IMR-90 (cell line): ENCODE results near the gene CLCN6. TPM values are rescaled to one million over a fixed set of nuclear protein-coding genes. Genes with fewer than 3 reads are reported as not detected.

Source experiments
- ATAC-seq: fragments of 200-7000 bp; cut with Tn5 transposase; 2 replicates; pipeline ENCODE4 v1.9.1; 2020; ENCODE audit warnings: low read depth, mild to moderate bottlenecking, moderate library complexity
- BruUV-seq: library from RNA; stranded (reverse); fragments of 400-500 nt; replicated peaks from 2 replicates; lab custom pipeline; 2021; lab: Mats Ljungman, UMichigan
- CTCF ChIA-PET: fragments of 300-600 bp; formaldehyde crosslinking; extraction: SDS; loops from one replicate; lab custom pipeline; 2021; ENCODE audit warnings: antibody characterized with exemption; lab: Yijun Ruan, JAX
- POLR2A ChIA-PET: fragments of 300-600 bp; sonication (Branson Sonifier 250); formaldehyde crosslinking; loops from one replicate; lab custom pipeline; 2022; ENCODE audit warnings: antibody characterized with exemption; ENCODE audit not compliant: unreplicated experiment; lab: Charles Lee
- DNase-seq: peaks from one replicate; pipeline ENCODE4 v3.0.0; 2013
- H2AFZ ChIP-seq: replicated peaks from 2 replicates; pipeline ENCODE3; 2013; ENCODE audit warnings: low read length, mild to moderate bottlenecking; ENCODE audit not compliant: poor library complexity
- H2AK5ac ChIP-seq: 2 replicates; pipeline ENCODE4 v1.6.1; 2013; ENCODE audit warnings: low read depth, low read length, inconsistent platforms
- H2AK9ac ChIP-seq: replicated peaks from 2 replicates; pipeline ENCODE3; 2013; ENCODE audit warnings: mild to moderate bottlenecking, low read depth, low read length, moderate library complexity; ENCODE audit not compliant: poor library complexity
- H2BK120ac ChIP-seq: 2 replicates; pipeline ENCODE4 v1.6.1; 2013; ENCODE audit warnings: low read depth, low read length, inconsistent platforms
- H2BK15ac ChIP-seq: 3 replicates; pipeline ENCODE4 v1.6.1; 2013; ENCODE audit warnings: low read depth, low read length, inconsistent platforms
- H2BK20ac ChIP-seq: 2 replicates; pipeline ENCODE4 v1.6.1; 2013; ENCODE audit warnings: low read depth, mild to moderate bottlenecking, inconsistent platforms, low read length, moderate library complexity
- H2BK5ac ChIP-seq: 2 replicates; pipeline ENCODE4 v1.6.1; 2013; ENCODE audit warnings: mild to moderate bottlenecking, low read depth, low read length, inconsistent platforms; ENCODE audit not compliant: poor library complexity, severe bottlenecking
- H3K14ac ChIP-seq: replicated peaks from 2 replicates; pipeline ENCODE4 v1.6.1; 2013; ENCODE audit warnings: low read depth, low read length, inconsistent platforms
- H3K18ac ChIP-seq: 2 replicates; pipeline ENCODE4 v1.6.1; 2013; ENCODE audit warnings: low read depth, low read length, control low read depth
- H3K23ac ChIP-seq: 2 replicates; pipeline ENCODE4 v1.6.1; 2013; ENCODE audit warnings: low read depth, low read length, inconsistent platforms
- H3K27ac ChIP-seq: 2 replicates; pipeline ENCODE4 v1.5.1; 2013; ENCODE audit warnings: mild to moderate bottlenecking, control low read depth, low read length; ENCODE audit not compliant: insufficient read depth
- H3K27me3 ChIP-seq: 2 replicates; pipeline ENCODE4 v1.6.1; 2013; ENCODE audit warnings: low read length; ENCODE audit not compliant: control insufficient read depth, insufficient read depth
- H3K36me3 ChIP-seq: 2 replicates; pipeline ENCODE4 v1.6.1; 2013; ENCODE audit warnings: low read length, mixed read lengths; ENCODE audit not compliant: control insufficient read depth, insufficient read depth
- H3K4ac ChIP-seq: 2 replicates; pipeline ENCODE4 v1.6.1; 2013; ENCODE audit warnings: low read depth, low read length, inconsistent platforms
- H3K4me1 ChIP-seq: 2 replicates; pipeline ENCODE4 v1.6.1; 2013; ENCODE audit warnings: low read length, mixed read lengths; ENCODE audit not compliant: control insufficient read depth, insufficient read depth
- H3K4me2 ChIP-seq: 2 replicates; pipeline ENCODE4 v1.6.1; 2013; ENCODE audit warnings: low read depth, mild to moderate bottlenecking, control low read depth, low read length, moderate library complexity
- H3K4me3 ChIP-seq: 2 replicates; pipeline ENCODE4 v1.5.1; 2013; ENCODE audit warnings: low read depth, mild to moderate bottlenecking, control low read depth, low read length, moderate library complexity; ENCODE audit not compliant: insufficient read depth
- H3K56ac ChIP-seq: 2 replicates; pipeline ENCODE4 v1.6.1; 2013; ENCODE audit warnings: low read length, inconsistent platforms; ENCODE audit not compliant: insufficient read depth; ENCODE audit errors: extremely low read depth
- H3K79me1 ChIP-seq, 2 experiments: 2 replicates each; pipeline ENCODE4 v1.6.1; 2013; ENCODE audit warnings: low read length in 2 of 2, inconsistent platforms in 1 of 2, low read depth in 1 of 2
- H3K9ac ChIP-seq: 2 replicates; pipeline ENCODE4 v1.6.1; 2013; ENCODE audit warnings: low read depth, low read length, control low read depth
- H3K9me1 ChIP-seq: 2 replicates; pipeline ENCODE4 v1.6.1; 2013; ENCODE audit warnings: low read length, inconsistent platforms; ENCODE audit not compliant: insufficient read depth
- H3K9me3 ChIP-seq: 2 replicates; pipeline ENCODE4 v1.6.1; 2013; ENCODE audit warnings: low read length; ENCODE audit not compliant: control insufficient read depth, insufficient read depth
- H4K20me1 ChIP-seq: 2 replicates; pipeline ENCODE4 v1.6.1; 2013; ENCODE audit warnings: low read length, inconsistent platforms; ENCODE audit not compliant: insufficient read depth
- H4K5ac ChIP-seq: 2 replicates; pipeline ENCODE4 v1.6.1; 2013; ENCODE audit warnings: mild to moderate bottlenecking, low read depth, low read length, control low read depth
- H4K8ac ChIP-seq, 2 experiments: 2 replicates each; pipeline ENCODE4 v1.6.1; 2013; ENCODE audit warnings: low read depth in 2 of 2, low read length in 2 of 2, control low read depth in 1 of 2, inconsistent platforms in 1 of 2
- H4K91ac ChIP-seq: 2 replicates; pipeline ENCODE4 v1.6.1; 2013; ENCODE audit warnings: low read depth, low read length, inconsistent platforms; ENCODE audit not compliant: insufficient read depth
- BHLHE40 ChIP-seq: fragments of 150-350 bp; IDR thresholded peaks from 2 replicates; pipeline ENCODE4 v1.6.1; 2016; ENCODE audit warnings: mild to moderate bottlenecking, low read depth, low read length
- CEBPB ChIP-seq: IDR thresholded peaks from 2 replicates; pipeline ENCODE4 v1.6.1; 2012; ENCODE audit warnings: low read depth, low read length, improper control_type of control experiment
- MAFK ChIP-seq: IDR thresholded peaks from 2 replicates; pipeline ENCODE4 v1.6.1; 2012; ENCODE audit warnings: low read depth, low read length, improper control_type of control experiment
- MAZ ChIP-seq: IDR thresholded peaks from 2 replicates; pipeline ENCODE4 v1.6.1; 2012; ENCODE audit warnings: low read depth, mild to moderate bottlenecking, low read length, improper control_type of control experiment, moderate library complexity, borderline replicate concordance
- MXI1 ChIP-seq: IDR thresholded peaks from 2 replicates; pipeline ENCODE4 v1.6.1; 2012; ENCODE audit warnings: low read depth, mild to moderate bottlenecking, low read length, moderate library complexity, borderline replicate concordance
- NFE2L2 ChIP-seq: fragments of 150-350 bp; IDR thresholded peaks from 2 replicates; pipeline ENCODE4 v1.6.1; 2016; ENCODE audit warnings: low read depth, mild to moderate bottlenecking, low read length
- POLR2A ChIP-seq: IDR thresholded peaks from 2 replicates; pipeline ENCODE4 v1.6.1; 2012; ENCODE audit warnings: mild to moderate bottlenecking, low read depth, low read length
- RAD21 ChIP-seq: IDR thresholded peaks from 2 replicates; pipeline ENCODE4 v1.6.1; 2012; ENCODE audit warnings: low read length, improper control_type of control experiment
- RCOR1 ChIP-seq: IDR thresholded peaks from 2 replicates; pipeline ENCODE4 v1.6.1; 2012; ENCODE audit warnings: mild to moderate bottlenecking, low read length, improper control_type of control experiment; ENCODE audit not compliant: insufficient replicate concordance
- SMC3 ChIP-seq: fragments of 150-350 bp; IDR thresholded peaks from 2 replicates; pipeline ENCODE4 v1.6.1; 2016; ENCODE audit warnings: low read depth, mild to moderate bottlenecking, antibody characterized with exemption, low read length, moderate library complexity
- WGBS, 2 experiments: methylation state at CpG; one replicate each; pipeline versions ENCODE4 v1.1.5 to v1.1.7; 2013; ENCODE audit warnings: missing lambda C conversion rate in 2 of 2; ENCODE audit not compliant: insufficient read length in 1 of 2; ENCODE audit errors: extremely low coverage in 2 of 2; 5-methylcytosine and 5-hydroxymethylcytosine counted together
- dilution Hi-C: fragments of 300-500 bp; cut with HindIII; formaldehyde crosslinking; loops from one replicate; pipeline ENCODE4 v1.14.3; 2018; ENCODE audit warnings: low sequenced_read_pairs; ENCODE audit not compliant: unreplicated experiment
- in situ Hi-C: fragments of 300-500 bp; cut with MboI; formaldehyde crosslinking; loops from 3 replicates; pipeline ENCODE4 v1.14.3; 2019; ENCODE audit warnings: low sequenced_read_pairs, inconsistent platforms, mixed read lengths
- intact Hi-C: fragments of 100-400 bp; cut with micrococcal nuclease; formaldehyde crosslinking; loops from 2 replicates; pipeline ENCODE4 v1.10.0; 2022
- polyA plus RNA-seq, 3 experiments: library from polyadenylated mRNA; depleted of rRNA; stranded (reverse); fragments of >200 nt; gene quantifications; 2 replicates each; pipeline ENCODE4 v1.2.3, GENCODE V29; 2012; ENCODE audit warnings: low replicate concordance in 1 of 3
- total RNA-seq: library from RNA; depleted of rRNA; stranded (reverse); fragments of >200 nt; gene quantifications from 2 replicates; pipeline ENCODE4 v1.2.3, GENCODE V29; 2012
- TF ChIP-seq, protein P1 (sequence below): conservative IDR thresholded peaks from 2 replicates; pipeline ENCODE4 v1.5.1; 2012; ENCODE audit warnings: mild to moderate bottlenecking, low read depth, low read length, improper control_type of control experiment

Gene CLCN6
- total and polyA plus RNA-seq, 2 of the 4 experiments (the other 2 are of a cell fraction): 4.1 to 10.6 TPM

GRCh38 chr1:11790101-11790879 lies 15.7 kb upstream of the CLCN6 start (continued):
- TF ChIP-seq CEBPB (no peak), MAFK (no peak)

DNA sequence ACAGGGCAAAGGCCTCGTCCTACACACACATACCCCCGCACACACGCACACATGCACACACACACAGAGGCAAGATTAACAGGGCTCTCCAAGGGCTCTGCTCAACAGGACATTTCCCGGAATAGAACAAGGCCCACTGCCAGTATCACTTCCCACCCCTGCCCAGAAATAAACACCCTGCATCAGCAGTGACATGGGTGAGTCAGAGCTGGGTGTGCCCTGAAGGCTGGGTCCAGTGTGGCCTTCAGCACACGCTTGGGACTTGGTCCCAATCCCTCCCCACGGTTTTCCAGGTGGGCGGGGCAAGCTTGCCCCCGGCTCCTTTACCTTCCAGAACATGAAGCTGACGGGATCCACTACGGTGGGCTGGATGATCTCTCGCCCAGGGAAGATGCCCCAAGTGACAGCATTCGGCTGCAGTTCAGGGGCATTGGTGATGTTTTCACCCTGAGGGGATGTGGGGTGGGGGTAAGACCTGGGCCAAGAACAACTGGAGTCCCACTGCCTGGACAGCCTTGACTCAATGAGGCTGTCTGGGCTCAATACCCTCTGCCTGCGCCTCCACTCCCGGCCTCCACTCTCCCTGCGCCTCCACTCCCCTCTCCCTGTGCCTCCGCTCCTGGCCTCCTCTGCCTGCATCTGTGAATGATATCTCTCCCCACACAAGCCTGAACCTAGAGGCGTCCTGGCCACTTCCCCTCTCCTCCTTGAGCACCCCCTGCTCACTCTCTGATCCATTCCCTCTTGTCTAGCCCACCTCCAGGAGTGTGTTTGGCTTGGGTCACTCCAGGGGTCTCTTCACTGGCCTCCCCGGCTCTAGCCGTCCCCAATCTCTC lies 14.9 kb upstream of the CLCN6 start:
- intact Hi-C loops (no loop called here), dilution Hi-C loops (no loop called here), in situ Hi-C loops (no loop called here)
- Histone ChIP-seq H4K5ac (peak overlapping the region; percentile 69), H3K56ac (peak overlapping the region; percentile 40; the same call in 1 of the 2 replicates), H3K23ac (peak overlapping the region; percentile 82), H3K36me3 (peaks cover 44% of the 10 kb centered on the region), H4K91ac (peak overlapping the region; percentile 90), H3K9me1 (peaks cover 37% of the 10 kb centered on the region), H2AK9ac (peak overlapping the region; percentile 99), H4K20me1 (no peaks in the 10 kb centered on the region), H2BK120ac (peak overlapping the region; percentile 95), H3K79me1 (peaks cover 0 to 17% of the 10 kb centered on the region in 2 experiments; a peak in 2 of 4 replicates), H3K18ac (peak overlapping the region; percentile 77), H3K4me3 (no peak overlapping the region), H3K27me3 (no peaks in the 10 kb centered on the region), H2BK15ac (peak overlapping the region; percentile 91), H2AK5ac (peak overlapping the region; percentile 94), H3K4me1 (peaks cover 36% of the 10 kb centered on the region), H4K8ac (peak overlapping the region; percentile 64 to 92), H3K4ac (peak overlapping the region; percentile 96), H3K4me2 (peak overlapping the region; percentile 60), H2BK5ac (peak overlapping the region; percentile 86), H3K9me3 (no peaks in the 10 kb centered on the region), H3K27ac (peak overlapping the region; percentile 90), H2BK20ac (peak overlapping the region; percentile 91), H3K9ac (no peak overlapping the region), H3K14ac (peak overlapping the region; percentile 82), H2AFZ (peak overlapping the region; percentile 60)
- BruUV-seq: no TSS peak
- 82% methylated on average over 7 of the region's 19 CpGs; no CpG with 5 or more reads in 1 of the 2 experiments for WGBS, 2 experiments
- DNase-seq: peak; percentile 95
- ChIA-PET POLR2A (no interaction called here), CTCF (interaction anchor here (0.6 kb wide), 1 partner anchor 17 kb away, joined by 5 read pairs; no protein-coding TSS in a partner anchor)
- peak; percentile 85 for ATAC-seq
- TF ChIP-seq RCOR1 (no peak), CEBPB (no peak), RAD21 (no peak), NFE2L2 (no peak), SMC3 (no peak), MAZ (peak; percentile 32; the same call in 1 of the 2 replicates), BHLHE40 (peak; percentile 68), POLR2A (0 out of 2 replicates have a peak, but pooled peaks have one; percentile 11), MXI1 (no peak)
- TF ChIP-seq, protein P1, sequence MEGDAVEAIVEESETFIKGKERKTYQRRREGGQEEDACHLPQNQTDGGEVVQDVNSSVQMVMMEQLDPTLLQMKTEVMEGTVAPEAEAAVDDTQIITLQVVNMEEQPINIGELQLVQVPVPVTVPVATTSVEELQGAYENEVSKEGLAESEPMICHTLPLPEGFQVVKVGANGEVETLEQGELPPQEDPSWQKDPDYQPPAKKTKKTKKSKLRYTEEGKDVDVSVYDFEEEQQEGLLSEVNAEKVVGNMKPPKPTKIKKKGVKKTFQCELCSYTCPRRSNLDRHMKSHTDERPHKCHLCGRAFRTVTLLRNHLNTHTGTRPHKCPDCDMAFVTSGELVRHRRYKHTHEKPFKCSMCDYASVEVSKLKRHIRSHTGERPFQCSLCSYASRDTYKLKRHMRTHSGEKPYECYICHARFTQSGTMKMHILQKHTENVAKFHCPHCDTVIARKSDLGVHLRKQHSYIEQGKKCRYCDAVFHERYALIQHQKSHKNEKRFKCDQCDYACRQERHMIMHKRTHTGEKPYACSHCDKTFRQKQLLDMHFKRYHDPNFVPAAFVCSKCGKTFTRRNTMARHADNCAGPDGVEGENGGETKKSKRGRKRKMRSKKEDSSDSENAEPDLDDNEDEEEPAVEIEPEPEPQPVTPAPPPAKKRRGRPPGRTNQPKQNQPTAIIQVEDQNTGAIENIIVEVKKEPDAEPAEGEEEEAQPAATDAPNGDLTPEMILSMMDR: no peak
